Hepatocyte (in vitro differentiated cells): ENCODE results near the gene NAV2.

ENCODE experiments used
- CTCF ChIP-seq: fragments of 200-600 bp; sonication (generic); IDR thresholded peaks from 2 replicates; pipeline ENCODE4 v1.5.1; 2016; ENCODE audit warnings: antibody characterized with exemption, mild to moderate bottlenecking; ENCODE audit not compliant: poor library complexity
- EZH2 ChIP-seq: fragments of 200-600 bp; sonication (generic); IDR thresholded peaks from 2 replicates; pipeline ENCODE4 v1.6.1; 2016; ENCODE audit warnings: antibody characterized with exemption, mild to moderate bottlenecking, borderline replicate concordance

GRCh38 chr11:19861171-19861570 lies 148.5 kb downstream of the NAV2 start:
- no peak for TF ChIP-seq CTCF
- TF ChIP-seq EZH2, result no peak
